HG03432 (cell line): ENCODE data around the gene PRDX2.
A peak's percentile ranks its signal among the peaks of the same experiment; 100 is the strongest.

ENCODE experiments used
- ATAC-seq: cut with Tn5 transposase; IDR thresholded peaks from one replicate; pipeline ENCODE4 v1.9.1; 2021; ENCODE audit warnings: mild to moderate bottlenecking, moderate library complexity; ENCODE audit not compliant: unreplicated experiment

PRDX2 gene

DNA sequence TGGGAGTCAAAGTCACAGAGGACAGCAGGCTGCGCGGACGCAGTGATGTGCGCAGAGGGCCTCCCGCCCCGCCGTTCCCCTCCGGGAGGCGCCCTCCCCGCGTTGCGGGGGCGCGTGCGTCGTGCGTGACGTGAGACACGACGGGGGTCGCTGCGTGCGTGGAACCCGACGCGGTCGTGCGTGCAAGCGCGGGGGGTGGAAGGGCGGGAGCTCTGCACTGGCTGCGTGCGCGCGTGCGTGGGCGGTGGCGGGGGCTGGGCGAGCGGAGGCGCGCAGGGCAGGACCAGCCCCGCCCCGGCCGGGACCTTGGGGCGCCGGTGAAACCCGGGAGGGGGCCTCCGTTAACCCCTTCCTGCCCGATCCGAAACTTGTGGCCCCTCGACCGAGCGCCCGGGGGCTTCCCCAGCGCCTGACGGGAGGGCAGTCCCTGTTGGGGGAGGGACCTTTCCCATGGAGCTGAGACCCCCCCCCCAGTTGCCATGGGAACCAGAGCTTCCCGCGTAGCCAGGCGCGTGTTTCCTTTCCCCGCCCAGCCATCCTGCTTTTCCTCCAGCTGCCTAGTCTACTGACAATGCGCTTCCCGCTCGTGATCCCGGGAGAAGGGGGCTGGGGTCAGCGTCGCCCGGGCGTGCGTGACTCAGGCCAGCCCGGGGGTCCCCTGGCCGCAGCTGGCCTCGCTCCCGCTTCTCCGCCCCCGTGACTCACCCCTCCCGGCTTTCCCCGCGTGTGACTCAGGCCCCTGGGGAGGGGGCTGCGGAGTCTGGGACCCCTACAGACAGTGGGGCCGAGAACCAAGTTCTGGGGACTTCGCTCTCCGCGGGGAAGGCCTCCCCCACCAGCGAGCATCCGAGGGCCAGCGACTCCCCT is 18.9 kb downstream of the PRDX2 start:
- ATAC-seq, result peak; percentile 39

DNA sequence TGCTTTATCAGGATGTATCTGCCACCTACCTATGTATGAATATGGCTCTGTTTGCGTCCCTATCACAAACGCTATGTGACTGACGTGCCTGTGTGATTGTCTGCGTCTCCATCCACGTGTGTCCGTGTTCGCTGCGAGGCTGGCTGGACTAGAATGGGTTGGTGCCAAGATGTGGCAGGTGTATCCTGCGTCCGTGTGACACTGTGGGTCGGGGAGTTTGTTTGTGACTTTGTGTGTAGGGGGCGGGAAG is 19.5 kb downstream of the PRDX2 start:
- no peak for ATAC-seq

DNA sequence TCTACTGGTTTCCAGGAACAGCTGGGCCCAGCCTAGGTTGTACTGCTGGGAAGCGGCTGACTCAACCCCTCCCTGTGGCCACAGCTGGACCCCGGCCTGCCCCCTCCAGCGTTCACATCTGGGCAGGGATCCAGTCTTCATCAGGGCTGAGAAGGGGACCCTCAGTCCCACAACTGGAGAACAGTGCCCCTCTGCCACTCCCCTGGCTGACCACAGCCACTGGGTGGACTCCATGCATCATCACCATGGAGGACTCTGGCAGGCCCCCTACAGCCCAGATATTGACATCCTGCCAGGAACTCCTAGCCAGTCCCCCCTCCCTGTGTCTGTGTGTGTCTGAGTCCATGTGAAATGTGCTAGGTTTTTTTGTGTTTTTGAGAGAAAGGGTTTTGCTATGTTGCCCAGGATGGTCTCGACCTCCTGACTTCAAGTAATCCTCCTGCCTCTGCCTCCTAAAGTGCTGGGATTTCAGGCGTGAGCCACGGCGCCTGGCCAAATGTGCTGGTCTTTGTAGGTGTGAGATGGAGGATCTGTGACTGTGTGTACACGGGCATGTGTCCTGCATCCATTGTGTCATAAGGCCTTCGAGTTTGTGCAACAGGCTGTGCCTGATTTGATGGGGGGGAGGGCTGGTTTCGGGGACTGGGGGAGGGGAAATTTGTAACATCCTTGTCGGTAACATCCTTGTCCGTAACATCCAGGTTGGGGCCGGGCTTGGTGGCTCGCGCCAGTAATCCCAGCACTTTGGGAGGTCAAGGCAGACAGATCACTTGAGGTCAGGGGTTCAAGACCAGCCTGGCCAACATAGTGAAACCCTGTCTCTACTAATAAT is 22.2 kb downstream of the PRDX2 start:
- no peak for ATAC-seq

DNA sequence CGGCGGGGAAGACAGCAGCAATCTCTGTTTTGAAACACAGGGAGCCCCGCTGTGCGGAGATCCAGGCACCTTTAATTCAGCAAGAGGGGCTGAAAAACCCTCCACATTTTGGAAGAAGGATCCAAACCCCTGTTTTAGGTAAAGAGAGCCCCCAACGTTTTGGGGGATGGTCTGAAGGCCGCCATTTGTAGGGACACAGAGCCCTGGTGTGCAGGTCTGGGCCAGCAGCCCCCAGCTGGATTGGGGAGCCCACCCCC is 22.8 kb downstream of the PRDX2 start:
- ATAC-seq, result no peak

DNA sequence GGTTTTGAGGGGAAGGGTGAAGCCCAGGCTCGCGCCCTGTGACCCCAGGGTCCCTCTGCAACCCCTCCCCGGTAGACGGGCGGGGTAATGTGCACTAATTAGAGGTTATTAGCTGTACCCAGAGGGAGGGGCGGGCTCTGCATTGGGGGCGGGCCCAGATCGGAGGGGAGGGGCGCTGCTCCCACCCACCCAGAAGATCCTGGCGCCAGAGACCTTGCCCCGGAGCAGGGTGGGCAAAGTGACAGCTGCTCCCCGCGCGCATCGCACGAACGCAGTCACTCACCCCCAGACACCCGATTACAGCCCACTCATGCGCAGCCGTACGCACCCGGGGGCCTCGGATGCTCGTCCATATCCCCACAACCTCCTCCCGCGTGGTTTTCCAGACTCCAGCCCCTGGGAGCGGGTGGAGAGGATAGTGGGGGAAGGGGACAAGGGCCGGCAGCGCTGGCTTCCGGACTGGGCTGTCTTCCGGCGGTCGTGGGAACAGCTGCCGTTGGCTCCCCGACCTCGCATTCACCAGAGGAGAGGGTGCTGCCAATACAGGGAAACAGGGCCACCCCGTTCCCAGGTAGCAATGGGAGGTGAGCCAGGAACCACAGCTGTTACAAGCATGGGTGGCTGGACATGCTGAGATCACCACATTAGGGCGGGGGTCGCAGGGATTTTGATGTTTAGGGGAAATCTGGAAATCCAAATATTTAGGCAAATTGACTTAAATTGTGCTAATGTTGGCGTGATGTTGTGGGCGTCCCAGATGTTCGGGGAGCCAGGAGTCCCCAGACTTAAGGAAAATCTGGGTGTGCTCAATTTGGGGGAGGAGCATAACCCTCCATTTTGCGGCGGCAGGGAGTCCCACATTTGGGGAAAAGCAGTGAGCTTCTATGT is 23.3 kb downstream of the PRDX2 start:
- ATAC-seq, result no peak

DNA sequence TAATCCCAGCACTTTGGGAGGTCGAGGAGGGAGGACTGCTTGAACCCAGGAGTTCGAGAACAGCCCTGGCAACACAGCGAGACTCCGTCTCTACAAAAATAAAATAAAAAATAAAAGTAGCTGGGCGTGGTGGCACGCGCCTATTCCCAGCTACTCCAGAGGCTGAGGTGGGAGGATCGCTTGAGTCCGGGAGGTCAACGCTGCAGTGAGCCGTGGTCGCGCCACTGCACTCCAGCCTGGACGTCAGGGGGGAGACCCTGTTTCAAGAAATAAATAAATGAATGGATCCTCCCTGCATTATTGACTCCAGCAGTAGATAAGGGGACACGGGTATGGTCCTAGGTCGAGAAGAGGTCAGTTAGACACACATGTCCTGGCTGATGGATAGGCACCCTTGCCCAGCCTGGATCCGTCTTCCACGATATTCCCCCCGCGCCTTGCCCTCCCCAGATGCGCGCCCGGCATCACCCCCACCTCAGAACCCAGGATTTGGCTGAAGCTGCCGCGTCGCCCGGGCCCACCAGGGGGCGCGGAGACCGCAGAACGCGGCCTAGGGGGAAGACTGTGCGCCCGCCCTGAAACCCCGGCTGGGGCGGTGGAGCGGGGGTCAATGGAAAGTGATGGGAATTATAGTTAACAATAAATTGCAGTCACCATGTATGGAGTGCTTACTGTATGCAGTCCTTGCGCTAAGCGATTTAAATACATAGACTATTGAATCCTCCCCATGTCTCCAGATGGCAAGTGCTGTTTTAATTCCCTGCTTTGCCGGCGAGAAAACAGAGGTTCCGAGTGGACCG is 24.2 kb downstream of the PRDX2 start:
- peak; percentile 47 for ATAC-seq

DNA sequence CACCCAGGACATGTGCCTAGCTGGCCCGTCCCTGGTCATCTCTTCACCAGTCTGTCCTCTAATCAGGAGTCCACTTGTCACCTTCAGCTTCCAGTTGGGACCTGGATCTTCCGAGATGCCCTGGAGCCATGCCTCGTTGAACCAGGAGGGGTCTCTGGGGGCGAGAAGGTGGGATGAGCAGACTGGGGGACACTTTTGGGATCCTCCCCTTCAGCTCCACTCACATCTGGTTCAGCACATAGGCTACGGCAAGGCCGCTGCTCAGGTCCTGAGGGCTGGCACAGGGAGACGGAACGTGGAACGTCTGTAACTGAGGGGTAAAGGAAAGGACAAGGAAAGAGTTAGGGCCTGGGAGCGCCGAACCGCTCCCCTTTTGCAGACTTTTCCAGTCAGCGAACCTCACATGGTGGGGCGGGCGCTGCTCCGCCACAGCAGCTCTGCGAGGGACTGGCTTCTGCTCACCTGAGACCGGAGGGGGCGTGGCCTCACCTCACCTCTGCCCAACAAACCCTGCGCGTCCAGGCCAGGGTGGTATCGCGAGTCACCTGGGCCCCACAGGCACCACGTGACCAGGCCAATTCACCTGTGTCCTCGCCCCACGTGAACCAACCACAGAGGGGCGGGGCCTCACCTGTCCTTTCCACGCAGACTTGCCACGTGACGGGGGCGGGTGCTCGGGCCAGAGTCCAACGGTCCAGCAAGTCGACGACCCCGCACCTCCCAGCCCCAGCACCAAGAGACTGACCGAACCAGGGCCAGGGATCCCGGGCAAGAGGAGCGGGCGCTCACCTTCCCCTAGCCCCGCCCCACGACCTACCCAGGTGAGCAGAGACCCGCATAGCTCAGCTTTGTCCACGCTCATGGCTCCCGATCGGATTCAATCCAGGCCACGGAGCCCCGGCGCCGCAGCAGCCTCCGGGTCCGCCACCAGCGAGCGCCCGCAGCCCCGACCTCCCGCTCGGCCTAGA is 26.7 kb downstream of the PRDX2 start, which contains the start of gene HOOK2:
TSS of gene HOOK2 (minus strand) at position 965 of the 968 bp plus-strand sequence. CDS start at position 862, 103 bp downstream.
- ATAC-seq, result no peak

DNA sequence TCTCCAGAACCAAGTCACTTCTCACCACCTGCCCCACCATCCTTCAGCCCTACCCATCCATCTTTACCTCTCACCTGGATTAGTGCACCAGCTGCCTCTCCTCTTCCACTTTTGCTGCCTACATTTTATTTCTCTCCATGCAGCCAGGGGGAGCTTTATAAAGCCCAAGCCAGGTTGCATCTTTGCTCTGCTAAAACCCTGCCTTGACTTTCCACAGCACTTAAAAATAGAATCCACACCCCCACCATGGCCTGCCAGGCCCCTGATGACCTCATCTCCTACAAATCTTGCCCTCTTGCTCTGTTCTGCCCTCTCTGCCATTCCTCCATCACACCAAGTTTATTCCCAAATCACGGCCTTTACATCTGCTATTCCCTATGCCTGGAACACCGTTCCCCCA is 28.0 kb downstream of the PRDX2 start:
- no peak for ATAC-seq

DNA sequence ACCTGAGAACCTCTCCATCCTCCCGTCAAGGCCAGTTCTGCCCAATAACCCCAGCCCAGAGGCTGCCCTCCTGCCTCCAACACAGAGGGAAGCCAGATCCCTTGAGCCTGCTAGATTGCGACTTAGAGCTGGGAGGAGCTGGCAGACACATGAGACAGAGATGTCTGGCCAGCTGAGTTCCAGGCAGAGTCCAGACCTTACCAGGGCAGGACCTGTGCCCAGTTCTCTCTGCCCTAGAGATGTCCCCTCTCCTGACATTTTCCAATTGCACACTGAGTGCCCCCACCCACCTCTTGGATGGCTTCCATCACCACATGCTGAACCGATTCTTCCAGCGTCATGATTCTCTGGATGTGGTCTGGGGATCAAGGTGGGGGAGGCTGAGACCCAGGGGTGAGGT is 29.3 kb downstream of the PRDX2 start:
- ATAC-seq, result no peak

DNA sequence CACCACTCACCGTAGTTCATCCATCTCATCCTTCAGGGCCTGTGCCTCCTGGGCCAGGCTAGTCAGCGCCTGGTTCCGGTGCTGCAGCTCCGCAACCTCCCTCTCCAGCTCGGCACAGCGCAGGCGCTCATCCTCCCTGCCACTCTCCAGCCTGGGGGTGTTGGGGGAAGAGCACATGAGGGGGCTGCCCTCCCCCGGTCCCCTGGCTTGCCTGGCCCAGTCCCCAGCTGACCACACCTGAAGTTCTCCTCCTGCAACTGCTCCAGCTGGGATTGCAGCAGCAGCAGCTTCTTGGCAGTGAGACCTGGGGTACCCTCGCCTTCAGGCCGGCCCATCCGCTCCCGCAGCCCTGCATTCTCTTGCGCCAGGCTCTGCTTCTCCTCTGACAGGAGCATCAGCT is 30.7 kb downstream of the PRDX2 start:
- ATAC-seq, result no peak

DNA sequence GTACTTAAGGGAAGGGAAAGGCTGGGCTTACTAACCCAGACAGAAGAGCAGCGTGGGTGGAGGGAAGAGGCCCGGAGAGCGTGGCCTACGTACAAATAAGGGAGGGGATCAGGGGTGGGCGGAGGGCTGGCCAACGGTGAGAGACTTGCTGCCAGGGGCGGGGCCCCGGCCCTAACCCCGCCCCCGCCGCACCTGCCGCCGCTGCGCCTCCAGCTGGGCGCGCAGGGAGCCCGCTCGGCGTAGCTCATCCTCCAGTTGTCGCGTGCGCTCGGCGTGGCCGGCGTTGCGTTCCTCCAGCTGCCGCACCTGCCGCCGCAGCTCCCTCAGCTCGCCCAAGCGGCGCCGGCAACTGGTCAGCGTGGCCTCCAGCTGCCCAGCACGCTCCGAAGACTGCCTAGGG is 31.9 kb downstream of the PRDX2 start:
- ATAC-seq, result no peak

DNA sequence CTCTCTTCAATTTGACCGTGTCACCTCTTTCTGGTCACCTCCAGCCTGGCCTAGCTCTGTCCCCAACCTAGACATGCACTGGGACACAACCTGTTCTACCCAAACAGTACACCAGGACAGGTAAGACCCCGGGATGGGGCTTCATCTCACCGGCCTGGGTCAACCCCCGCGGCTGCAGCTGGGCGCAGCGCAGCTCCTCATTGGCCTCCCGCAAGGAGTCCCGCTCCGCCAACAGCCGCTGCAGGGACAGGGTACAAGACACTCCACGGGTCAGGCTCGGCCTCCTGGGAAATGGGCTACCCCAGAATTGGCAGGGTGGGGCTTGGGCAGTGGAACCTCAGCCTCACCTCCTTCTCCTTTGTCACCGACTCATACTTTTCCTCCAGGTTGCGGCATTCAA is 33.9 kb downstream of the PRDX2 start:
- ATAC-seq, result no peak

DNA sequence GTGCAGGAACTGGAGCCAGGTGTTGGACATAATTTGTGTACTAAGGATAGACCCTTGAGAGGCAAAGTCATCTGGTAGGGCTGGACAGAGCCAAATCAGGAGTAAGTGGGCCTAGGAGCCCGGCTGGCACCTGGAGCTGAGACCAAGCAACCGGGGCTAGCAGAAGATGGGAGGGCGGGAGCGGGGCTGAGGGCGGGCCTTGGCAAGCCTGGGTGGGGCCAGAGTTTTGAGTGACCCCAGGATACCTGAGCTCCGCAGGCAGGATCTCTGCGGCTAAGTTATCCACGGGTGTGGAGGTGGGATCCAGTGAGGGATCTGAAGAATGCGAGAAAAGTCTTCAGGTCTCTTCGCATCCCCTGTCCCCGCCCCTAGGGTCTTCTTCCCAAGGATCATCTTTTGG is 34.5 kb downstream of the PRDX2 start:
- ATAC-seq, result no peak

DNA sequence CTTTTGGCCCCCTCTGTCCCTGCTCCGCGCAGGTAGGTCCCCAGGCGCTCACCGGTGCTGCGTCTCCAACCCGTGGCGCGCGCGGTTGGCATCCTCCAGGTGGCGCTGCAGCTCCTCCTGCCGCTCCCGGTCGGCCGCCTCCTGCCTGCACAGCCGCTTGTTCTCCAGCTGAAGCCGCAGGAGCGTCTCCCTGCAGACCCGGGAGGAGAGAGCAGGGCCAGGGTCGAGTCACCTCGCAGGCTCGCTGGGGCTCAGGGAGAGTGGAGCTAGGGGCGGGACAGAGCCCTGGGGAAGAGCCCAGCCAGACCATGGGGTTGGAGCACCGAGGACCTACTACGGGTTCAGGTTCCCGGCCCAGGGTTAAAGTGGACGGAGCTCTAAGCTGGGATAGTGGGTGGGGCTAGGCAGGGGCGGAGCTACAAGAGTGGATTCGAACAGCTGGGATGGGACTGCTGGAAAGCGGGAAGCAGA is 35.5 kb downstream of the PRDX2 start:
- peak; percentile 44 for ATAC-seq

DNA sequence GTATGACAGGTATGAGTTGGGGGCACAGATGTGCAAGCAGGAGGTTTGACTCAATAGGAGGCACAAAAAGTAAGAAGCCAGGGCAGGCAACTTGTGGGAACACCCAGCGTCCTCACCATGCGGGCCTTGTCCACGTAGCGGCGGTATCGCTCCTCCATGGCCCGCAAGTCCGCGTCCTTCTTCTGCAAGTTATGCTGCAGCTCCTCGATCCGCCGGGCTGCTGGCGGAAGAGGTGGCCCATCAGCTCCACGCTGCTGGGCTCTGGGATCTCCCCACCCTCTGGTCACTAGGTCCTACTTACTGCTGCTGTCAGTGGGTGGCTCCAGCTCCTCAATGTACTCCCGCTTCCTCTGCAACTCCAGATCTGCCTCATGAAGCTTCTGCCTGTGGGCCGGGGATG is 36.9 kb downstream of the PRDX2 start:
- ATAC-seq, result no peak

DNA sequence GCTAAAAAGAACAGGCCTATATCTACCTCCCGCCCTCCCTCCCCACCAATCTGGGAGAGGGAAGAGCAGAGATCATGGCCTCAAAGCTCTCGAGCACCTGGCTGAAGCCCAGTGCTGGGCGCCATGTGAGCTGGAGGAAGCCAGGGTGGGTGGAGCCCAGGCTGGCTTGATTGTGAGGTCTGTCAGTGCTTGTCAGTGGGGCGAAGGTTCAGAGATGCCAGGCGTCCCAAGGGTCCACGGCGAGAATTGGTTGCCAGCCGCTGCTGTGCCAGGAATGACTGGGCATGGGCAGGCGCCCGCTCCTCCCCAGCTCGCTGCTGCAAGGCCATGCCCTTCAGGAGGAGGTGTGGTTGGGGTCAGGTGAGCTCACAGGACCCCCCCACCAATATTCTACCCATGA is 38.5 kb downstream of the PRDX2 start:
- ATAC-seq, result no peak

DNA sequence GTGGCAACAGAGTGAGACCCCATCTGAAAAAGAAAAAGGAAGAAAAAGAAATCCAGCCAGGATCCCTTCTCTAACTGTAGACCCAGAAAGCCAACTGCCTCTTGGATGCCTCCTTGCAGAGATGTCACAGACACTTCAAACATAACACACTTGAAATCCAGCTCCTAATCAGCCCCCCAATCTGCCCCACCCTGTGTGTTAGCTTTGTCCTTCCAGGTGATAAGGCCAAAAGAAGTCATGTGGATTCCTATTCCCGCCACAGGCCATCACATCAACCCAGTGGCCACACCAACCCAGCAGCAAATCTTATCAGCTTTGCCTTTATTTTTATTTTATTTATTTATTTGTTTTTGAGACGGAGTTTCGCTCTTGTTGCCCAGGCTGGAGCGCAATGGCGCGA is 41.9 kb downstream of the PRDX2 start:
- no peak for ATAC-seq

DNA sequence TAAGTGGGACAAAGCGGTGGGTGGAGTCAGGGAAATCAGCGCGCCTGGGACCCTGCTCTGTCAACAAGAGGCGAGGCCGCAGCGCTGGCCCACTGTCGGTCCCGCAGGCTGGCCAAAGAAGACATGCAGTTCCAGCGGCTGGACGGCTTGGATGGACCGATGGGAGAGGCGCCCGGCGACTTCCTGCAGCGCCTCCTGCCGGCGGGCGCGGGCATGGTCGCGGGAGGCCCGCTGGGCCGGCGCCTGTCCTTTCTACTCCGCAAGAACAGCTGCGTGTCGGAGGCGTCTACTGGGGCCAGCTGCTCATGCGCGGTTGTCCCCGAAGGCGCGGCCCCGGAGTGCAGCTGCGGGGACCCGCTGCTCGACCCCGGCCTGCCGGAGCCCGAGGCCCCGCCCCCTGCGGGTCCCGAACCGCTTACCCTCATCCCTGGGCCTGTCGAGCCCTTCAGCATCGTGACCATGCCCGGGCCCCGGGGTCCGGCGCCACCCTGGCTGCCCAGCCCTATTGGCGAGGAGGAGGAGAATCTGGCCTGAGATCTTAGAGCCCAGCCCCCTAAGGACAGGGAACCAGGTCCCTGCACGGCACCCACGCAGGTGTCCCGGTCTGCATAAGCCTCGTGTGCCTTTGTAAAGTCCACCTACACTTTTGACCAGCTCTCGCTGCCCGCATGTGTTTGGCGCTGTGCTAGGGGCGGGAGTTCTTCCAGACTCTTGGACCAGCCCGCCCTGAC is 43.9 kb downstream of the PRDX2 start:
- no peak for ATAC-seq
